ENCODE data around the gene CBLN1. TPM values are rescaled to one million over a fixed set of nuclear protein-coding genes. Genes with fewer than 3 reads are reported as not detected.
A peak's percentile ranks its signal among the peaks of the same experiment; 100 is the strongest.

The CBLN1 gene
- 0.06 and 0.97 TPM in 2 replicates for total RNA-seq (2014; rRNA removed; shearing (Covaris generic))

DNA sequence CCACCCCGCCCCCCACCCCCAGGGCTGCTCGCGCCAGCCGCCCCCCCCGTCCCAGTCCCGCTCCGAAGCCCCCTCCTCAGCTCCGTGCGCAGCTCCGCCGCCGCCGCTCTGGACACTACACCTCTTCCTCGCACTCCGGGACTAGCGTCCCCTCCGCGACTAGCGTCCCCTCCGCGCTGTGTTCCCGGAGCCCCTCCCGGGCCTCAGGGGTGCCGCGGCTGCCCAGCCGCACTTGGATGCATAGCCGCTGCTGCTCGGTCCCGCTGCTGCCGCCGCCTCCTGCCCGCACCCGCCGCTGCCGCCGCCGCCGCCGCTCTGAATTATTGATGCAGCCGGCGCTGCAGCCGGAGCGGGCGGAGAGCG is at the start of gene CBLN1:
Gene CBLN1 (minus strand): TSS at position 359 of the 363 bp plus-strand sequence. CDS start 373 bp downstream, outside the sequence.
- DNase-seq (ENCODE audit: low read depth): no peak

DNA sequence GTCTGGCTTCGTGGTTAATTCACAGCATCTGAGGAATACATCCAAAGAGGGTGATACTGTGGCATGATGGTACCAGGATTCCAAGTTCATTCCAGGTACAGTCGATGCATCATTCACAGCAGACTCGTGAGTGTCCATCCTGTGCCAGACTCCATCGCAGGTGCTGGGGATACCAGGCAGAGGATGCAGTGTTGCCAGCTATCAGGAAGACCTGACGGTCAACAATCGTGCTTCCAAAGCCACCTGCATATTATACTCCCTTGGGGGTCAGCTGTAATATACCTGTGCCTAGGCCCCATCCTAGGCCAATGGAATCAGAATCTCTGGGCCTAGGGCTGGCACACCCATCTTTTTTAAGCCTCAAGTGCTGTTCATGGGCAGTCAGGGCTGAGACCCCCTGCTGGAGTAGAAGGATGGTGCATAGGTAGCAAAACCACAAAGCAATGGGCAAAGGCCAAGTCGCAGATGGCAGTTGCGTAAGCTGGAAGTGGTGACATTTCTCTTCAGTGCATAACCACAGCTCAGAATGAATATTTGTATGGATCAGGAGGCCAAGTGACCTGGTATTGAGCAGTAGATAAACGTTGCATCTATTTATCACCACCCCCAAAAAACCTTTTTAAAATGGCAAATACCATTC is 49.0 kb upstream of the CBLN1 start:
- DNase-seq (ENCODE audit: low read depth): no peak

DNA sequence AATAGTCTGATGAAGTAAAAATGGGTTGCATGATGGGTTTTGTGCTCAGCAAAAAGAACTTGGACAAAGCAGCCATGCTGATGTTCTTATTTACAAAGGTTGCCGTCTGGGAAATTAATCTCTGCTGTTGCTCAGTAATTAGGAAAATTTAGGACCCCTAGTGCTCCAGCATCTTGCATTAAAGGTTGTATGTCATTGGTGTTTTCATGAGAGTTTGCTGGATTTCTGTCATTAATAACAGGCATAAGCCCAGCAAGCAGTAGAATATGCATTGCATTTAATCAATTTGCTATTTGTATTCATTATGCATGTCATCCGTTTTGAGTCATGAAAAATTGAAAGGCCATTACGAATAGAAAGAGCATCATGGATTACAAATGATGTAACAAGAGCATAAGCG is 46.7 kb upstream of the CBLN1 start:
- DNase-seq (ENCODE audit: low read depth): no peak

DNA sequence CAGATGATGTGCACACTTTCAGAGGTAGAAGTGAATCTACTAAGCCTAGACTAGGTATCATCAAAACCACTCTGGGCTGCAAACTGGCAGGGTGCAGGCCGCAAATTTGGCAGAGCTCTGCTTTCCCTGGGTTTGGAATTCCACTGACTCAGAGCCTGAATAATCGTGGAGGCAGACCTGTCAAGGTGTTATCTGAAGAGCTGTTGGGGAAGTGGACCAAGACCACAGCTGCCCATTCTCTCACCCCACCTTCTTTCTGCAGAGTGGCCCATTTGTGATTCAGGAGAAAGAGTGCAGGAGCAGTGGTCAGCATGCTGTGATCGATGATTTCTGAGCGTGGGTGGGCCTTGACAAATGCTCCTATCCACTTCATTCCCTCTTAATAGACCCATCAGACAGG is 45.8 kb upstream of the CBLN1 start:
- DNase-seq (ENCODE audit: low read depth): no peak

DNA sequence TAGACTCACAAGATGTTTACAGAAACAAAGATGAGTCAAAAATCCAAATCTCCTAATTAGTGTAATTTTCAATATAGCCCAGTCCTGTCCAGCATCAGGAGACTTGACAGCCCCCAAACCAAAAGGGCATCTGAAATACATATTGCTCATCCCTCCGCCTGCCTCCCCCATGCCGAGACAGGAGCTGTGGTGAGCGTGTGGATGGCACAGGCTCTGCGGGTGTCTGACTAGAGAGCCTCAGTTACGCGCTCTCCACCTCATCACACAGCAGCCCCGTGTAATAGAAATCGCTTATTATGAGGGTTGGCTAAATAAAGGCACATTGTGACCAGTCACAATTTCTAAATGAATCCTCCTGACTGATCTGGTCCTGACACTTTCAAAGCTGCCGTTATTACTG is 43.1 kb upstream of the CBLN1 start:
- no peak for DNase-seq (ENCODE audit: low read depth)

DNA sequence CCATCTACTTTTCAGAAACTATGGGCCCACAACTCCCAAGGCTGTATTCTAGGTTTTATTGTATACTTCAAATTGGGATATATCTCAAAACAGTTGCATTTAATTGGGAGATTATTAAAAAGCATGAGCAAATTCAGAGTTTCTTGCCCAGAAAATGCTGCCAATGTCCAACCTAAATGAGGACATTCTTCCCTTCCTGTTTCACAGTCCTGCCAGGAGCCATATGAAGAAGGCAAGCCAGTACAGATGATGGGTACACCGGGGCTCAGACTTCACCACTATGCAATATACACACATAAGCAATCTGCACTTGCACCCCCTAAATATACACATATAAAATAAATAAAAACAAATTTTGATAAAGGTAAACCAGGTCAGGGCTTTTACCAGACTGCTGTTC is 34.0 kb upstream of the CBLN1 start:
- DNase-seq (ENCODE audit: low read depth): no peak

DNA sequence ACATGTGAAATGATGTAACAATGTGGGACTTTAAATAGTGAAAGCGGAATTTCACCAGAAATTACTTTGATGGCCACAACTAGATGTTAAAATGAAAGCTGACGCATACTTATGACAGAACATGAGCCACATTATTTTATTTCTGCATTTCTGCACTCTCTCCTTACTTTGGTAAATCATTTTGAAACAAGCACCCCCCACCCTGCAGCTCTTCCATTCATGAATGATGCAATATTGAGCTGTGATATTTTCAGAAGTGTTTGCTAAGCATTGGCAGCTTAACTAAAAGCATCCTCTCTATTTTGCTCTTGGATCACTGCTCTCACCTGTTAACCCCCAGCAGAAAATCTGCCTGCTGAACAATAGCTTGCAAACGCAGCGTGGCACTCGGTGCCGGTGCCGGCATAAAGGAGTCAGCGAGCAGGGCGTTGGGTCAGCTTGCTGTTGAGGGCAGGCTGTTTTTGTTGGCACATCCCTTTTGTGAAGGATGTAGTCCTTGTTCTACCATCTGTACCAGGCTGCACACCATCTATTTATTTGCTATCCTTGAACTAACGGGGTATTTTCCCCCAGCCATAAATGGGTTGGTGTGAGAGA is 30.8 kb upstream of the CBLN1 start:
- no peak for DNase-seq (ENCODE audit: low read depth)

DNA sequence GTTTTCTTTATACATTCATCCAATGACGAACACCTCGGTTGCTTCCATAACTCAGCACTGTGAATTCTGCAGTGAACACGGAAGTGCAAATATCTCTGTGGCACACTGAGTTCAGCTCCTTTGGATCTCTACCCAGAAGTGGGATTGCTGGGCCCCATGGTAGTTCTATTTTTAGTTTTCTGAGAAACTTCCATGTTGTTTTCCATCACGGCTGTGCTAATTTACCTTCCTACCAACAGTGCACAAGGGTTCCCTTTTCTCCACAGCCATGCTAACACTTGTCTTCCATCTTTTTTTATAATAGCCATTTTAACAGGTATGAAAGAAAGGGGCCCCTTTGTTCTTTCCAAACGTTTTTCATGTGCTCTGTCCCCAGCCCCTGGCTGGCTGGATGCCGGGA is 30.2 kb upstream of the CBLN1 start:
- no peak for DNase-seq (ENCODE audit: low read depth)

DNA sequence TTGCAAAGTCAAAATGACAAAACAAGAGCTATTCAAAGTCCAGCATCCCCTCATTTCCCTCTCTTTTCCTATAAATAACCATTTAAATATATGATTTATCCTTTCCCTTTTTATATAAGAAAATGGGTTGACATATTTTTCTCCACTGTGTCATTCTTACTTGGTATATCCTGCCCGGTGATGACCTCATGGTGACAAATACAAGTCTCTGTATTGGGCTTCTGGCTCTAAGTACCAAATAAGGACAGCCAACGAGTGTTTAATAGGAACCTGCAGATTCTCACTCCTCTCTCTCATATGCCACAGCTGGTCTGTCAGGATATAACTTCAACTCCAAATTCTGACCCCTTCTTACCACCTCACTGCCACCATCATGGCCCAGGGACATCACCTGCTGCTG is 25.5 kb upstream of the CBLN1 start:
- peak; percentile 14 for DNase-seq (ENCODE audit: low read depth)

DNA sequence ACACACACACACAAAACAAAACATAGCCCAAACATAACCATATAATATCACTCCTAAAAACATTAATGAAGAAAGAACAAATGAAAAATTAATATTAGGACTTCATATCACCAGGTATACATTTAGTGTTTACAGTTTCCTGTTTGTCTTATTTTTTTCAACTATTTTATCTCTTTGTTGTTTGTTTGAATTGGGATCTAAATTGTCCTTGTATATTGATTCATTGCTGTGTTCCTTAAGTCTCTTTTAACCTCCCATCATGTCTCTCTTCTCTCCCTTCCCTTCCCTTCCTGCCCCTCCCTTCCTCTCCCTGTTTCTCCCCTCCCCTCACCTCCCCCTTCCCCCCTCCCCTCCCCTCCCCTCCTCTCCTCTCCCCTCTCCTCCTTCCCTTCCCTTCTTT is 23.8 kb upstream of the CBLN1 start:
- no peak for DNase-seq (ENCODE audit: low read depth)

DNA sequence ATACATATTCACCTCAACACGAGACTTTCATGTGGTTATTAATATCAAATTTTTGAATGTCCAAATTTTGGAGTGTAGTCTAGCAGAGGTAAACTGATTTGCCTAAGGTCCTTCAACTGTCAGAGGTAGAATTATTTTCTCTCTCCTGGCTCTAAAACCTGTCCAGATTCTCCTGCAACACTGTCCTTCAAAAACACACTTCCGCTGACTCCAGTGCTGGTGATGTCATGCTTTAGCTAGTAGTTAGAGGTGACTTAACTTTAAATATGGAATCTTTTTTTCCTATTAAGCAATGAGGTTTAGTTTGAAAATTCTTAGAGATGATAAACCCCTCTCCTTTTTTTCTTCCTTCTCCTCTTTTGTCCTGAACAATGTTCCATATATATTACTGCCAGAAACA is 10.8 kb upstream of the CBLN1 start:
- DNase-seq (ENCODE audit: low read depth): no peak

DNA sequence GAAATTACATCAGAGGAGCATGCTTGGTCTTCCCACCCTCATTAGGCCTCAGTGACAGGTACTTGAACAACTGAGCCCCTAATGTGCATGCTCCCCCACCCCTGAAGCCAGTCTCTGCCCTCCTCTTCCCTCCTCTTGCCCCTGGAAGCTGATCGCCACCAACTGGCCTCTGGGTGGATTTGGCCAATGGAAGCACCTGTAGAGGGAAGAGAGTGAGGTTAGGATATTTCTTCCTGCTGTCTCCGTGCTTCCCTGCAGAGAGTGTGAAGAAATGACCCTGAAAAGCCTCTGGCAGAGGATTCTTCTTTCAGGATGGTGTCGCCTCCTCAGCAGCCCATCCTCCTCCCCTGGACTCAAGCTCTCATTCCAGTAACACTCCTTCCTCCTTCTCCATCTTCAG is 5.9 kb upstream of the CBLN1 start:
- DNase-seq (ENCODE audit: low read depth): no peak

DNA sequence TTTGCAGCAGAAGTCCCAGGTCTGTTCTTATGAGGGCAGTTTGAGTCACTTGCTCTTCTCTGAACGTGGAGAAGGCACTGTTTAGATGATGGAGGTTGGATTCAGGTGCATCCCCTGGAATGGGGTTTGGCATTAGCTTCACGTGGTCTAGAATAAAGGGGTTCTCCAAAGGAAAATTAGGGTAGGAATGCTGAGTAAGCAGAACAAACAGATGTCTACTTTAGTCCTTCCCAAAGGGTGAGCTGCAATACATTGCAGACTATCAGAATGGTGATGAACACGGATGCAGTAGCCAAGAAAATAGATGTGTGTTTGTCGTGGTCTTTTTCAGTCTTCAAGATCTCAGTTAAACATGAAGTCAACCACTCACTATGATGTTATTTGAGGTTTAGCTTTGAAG is 3.3 kb upstream of the CBLN1 start:
- no peak for DNase-seq (ENCODE audit: low read depth)

DNA sequence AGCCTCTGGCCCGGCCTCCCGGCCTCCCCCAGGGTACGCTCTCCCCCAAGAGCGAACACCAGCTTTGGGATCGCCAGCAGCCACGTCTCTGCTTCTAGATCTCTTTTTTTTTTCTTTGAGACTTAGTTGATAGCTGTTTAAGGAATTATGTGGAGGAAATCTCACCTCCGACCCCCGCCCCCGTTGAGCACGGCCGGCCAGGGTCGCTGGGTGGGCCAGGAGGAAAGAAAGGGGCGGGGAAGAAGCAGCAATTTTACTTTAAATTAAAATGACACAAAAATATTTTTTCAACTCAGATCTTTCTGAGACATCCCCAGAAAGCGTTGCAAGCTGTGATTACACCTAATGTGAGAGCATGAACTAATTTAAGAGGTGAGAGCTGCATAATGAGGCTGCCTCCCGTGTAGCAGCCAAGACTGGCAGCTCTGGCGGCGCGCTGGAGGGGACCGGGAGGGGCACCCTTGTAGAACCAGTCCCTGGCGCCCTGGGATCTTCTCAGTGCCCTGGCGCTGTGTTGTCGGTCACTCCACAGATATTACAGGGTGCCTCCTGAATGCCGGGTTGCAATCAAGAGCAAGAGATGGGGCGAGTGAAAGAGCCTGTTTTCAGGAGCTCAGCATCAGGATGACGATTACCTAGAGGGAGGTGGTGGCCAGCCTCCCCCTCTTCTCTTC is 1.9 kb upstream of the CBLN1 start:
- DNase-seq (ENCODE audit: low read depth): no peak

DNA sequence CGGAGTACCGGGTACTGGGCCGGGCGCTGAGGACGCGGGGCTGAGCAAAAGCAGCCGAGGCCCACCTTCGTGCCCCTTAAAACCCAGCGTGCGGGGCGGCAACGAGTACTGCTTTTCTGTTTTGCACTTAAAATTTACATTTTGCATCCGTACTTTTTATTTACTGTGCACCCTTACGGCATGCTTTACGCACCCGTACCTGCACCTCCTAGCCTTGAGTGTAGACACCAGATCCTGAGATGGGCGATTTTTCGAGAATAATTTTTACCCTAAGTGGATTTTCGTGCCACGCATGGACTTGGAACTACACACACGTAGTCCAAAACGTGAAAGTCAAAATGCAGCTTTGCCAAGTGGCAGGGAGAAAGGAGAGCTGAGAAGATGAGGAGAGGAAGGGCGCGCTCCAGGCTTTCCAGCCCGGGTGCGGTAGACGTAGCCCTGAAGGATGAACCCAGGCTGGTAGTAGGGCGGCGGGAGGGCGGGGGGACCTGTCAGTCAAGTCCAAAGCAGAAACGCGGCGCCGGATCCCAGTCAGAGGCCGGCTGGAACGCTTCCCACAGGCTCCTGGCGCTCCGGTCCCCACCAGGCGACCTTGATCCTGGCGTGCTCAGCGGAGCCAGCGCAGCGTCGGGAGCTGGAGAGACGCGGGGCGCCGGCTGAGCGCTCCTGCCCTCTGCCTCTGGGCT is 1.2 kb upstream of the CBLN1 start:
- no peak for DNase-seq (ENCODE audit: low read depth)

DNA sequence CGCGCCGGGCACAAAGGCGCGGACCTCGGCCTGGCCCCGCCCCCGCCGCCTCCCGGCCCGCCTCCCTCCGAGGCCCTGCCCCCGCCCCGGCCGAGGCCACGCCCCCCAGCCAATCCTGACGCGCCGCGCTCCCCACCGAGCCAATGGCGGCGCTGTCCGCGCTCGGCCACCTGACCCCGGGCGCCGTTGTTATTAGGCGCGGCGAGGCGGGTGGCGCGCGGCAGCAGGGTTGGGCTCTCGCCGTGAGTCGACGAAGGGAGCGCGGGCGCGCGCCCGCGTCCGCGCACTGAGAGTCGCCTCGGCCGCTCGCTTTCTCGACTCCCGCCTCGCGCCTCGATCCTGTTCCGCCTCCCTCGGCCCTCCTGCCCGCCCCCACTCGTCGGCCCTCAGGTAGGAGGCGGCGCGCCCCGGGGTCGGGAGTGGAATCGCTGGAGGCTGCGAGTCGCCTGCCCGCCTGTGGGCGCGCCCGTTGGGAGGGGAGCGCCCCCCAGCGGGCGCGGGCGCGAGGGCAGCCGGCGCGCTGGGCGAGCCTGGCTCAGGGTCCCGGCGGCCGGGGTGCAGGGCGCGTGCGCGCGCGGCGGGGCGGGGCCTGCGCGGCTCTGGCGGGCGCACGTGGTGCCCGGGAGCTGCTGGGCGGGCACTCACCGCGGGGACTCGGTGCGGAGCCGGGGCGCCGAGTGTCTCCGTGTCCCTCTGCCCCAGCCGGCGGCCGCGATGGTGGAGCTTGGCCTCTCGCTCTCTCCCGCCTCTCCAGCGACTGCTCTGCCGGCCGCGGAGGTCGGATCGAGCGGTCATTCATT is 405 bp upstream of the CBLN1 start:
- DNase-seq (ENCODE audit: low read depth): peak; percentile 64

DNA sequence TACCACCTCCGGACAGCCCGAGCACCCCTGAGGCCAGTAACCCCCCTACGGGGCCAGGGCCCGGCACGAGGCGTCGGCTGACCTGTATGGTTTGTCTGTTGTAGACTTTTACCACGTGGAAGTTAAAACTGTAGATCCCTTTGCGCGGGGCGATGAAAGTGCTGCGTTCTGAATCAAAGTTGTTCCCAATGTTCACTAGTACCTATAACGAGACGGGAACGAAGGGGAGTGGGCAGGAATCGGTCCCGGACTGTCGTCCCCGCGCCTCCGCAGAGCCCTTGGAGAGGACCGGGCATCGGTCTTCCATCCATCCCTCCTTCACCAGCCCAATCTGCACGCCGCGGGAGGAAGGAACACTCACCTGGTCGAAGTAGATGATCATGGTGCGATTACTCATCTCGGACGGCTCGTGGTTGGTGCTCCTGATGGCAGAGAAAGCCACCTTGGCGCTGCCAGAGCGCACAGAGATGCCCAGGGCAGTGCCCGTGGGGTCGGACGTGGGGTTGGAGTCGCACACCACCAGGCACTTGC is 732 bp downstream of the CBLN1 start:
- no peak for DNase-seq (ENCODE audit: low read depth)

DNA sequence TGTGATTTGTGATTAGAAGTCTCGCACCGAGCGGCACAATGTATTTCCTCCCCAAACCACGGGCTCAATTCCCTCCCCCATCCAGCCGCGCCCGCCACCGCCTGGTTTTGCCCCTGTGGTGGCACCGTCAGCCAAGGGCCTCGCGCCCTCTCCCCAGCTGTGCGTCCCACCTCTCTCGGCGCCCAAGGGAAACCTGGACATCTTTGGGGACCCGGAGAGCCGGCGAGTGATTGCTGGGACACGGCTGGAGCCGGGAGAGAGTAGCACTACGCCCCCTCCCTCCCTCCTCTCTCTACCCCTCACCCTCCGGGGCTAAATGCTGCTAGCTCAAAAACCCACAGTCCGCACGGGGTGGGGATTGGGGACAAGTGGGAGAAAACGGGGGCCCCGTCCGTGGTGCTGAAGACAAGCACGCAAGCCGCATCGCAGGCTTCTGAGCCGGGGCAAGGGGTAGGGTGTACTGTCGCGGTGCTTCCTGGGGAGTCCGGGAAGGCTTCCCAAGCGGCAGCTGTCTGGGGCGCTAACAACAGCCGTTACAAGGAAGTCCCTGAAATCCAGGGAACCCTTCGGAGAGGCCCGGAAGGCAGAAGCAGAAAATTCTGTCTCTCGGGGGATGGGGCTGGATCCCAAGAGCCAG is 1.4 kb downstream of the CBLN1 start:
- peak; percentile 45 for DNase-seq (ENCODE audit: low read depth)

DNA sequence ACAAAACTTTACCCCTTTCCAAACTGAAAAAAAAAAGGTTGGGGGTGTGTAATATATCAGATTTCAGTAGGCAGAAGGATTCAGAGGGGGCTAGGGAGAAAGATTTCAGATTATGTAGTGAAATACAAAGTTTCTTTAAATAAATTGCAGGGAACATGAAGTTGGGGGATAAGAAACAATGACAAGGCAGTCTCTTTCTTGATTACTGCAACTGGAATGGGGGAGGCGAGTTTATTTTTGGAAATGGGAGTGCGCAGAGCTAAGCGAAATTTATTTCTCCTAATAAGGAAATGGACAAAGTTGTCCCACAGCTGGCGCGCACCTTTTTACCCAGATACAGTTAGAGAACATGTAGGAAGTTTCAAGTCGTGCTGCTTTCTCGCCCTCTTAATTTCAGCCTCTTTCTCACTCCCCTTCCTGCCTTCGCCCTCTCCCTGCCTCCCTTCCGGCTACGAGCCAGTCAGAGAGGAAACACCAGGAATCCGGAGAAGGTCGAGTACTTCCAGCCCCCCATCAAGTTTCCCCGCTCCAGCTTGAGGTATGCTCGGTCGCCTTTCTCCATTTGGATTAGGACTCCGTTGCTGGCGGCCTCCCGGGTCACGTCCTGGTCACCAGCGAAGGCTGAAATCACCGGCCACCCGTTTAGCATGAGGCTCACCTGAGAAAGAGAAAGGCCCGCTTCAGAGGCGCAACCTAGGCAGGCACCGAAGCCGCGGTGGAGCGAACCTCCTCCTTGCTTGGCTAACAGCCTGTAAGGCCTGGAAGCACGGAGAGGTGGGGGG is 2.5 kb downstream of the CBLN1 start:
- DNase-seq (ENCODE audit: low read depth): no peak

DNA sequence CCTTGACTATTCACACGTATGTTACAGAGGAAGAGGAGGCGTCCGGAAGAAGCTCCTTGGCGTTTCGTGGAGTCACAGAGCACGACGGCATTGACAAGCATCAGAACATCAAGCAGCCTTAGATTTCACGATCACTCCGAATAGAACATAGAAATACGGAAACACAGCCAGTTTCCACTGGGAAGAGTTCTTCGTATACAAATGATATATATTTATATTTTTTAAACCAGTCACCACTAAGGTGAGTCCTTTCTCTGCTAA is 3.1 kb downstream of the CBLN1 start:
- no peak for DNase-seq (ENCODE audit: low read depth)
